GM18870 (cell line): Measurements from ENCODE around the gene TOR3A.
"Not testable (repeated sequence)": the region's sequence is repeated elsewhere in the genome, so short reads cannot be mapped to it uniquely, and the experiment has no call there.

Source experiments
- ATAC-seq: cut with Tn5 transposase; IDR thresholded peaks from one replicate; pipeline ENCODE4 v1.9.1; 2021; ENCODE audit warnings: moderate library complexity; ENCODE audit not compliant: unreplicated experiment

TOR3A gene

DNA sequence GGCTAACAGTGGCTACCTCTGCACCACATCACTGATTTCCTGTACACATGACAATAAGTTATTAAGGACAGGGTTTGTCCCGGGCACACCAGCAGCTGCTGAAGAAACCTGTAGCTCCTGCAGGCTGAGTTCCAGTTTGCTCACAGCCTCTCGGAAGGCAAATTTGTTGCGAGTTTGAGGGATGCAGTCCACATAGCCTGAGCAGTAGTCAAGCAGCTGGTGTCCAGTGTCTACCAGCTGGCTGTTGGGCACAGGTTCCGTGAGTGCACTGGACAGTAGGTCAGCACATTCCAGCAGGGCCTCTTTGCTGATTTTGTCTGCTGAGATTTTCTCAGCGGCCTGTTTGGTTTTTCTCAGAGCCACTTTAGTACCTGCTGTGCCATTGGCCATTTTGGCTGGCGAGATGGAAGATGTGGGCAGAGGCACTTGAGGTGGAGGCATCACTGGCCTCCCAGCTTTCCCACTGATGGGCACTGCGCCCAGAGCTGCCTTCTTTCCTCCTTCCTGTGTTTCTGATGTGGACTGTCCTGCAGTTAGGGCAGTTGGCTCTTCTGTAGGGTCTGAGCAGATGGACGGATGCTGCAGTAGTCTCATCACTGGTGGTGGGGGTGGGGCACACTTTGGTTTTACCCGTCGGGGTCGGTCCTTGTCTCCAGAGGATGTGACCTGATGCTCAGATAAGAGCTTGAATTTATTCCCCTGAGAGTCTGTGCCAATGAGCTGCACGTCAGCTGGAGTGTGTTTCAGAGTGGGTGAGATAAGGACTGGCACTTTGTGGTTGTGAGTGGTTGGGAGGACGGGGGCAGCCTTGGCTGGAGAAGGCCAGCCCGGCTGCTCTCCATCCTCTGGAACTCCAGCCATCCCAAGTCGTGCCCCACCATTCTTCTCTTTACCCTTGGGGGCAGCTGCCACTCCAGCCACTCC is 26.1 kb downstream of the TOR3A start:
- no peak for ATAC-seq

DNA sequence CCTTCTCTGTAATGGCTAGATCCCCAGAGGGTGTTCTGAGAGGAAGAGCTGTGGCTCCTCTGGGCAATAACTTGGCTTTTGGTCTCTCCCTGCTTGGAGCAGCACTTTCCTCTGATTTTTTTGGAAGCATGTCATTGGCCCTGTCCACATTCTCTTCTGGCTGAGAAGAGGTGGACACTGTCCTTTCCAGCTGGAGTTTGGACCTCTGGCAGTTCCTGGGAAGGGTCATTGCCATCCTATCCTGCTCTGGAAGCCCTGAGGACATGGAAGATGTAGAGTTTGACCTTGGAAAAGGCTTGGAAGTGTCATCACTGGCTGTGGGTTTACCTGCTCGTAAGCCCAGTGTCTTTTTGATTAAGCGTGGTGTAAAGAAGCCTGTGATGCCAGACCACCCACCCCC is 26.8 kb downstream of the TOR3A start:
- ATAC-seq, result no peak

DNA sequence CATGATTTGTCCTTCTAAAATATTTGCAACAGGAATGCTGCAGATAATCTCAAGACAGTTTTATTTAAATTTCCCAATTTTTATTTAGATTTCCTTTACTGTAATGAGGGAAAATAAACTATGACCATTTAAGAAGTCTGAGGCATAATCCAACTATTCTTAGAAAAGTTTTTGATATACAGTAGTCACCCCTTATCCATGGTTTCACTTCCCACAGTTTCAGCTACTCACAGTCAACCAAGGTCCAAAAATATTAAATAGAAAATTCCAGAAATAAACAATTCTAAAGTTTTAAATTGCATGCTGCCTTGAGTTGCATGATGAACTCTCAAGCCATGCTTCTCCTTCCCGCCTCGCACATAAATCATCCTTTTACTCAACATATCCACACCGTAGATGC is 33.3 kb downstream of the TOR3A start:
- no peak for ATAC-seq

DNA sequence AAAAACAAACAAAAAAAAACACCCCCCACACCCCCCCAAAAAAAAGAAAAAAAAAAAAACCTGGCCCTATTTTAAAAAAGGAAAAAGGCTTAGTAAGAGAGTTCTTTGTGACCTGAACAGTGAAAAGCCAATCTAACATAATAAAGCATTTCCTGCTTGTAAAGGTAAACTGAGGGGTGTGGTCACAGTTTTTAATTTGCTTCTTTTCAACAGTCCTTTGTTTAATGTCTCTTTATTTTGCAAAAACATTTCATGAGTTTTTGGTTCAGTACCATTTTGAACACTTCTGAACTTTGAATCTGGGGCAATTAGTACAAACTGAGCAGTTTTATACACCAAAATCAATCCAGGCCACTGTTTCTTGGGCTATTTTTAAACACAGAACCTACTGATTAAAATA is 37.6 kb downstream of the TOR3A start:
- ATAC-seq, result no peak

DNA sequence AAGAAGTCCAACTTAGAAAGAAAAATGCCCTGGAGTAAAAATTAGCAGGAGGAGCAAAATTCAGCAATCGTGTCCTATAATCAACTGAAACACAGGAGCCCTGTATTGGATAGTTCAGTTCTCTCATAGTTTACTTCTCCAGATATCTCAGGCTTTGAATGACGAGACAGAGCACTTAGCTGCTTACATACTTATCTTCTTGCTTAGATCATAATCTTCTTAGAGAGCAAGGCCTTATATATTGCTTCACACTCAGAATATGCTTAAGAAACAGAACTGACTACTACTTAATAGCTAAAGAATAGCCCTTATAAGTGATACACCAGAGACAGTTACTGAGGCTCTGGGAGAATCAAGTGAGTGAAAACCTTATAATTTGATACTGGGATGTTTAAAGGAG is 38.9 kb downstream of the TOR3A start:
- ATAC-seq, result no peak

DNA sequence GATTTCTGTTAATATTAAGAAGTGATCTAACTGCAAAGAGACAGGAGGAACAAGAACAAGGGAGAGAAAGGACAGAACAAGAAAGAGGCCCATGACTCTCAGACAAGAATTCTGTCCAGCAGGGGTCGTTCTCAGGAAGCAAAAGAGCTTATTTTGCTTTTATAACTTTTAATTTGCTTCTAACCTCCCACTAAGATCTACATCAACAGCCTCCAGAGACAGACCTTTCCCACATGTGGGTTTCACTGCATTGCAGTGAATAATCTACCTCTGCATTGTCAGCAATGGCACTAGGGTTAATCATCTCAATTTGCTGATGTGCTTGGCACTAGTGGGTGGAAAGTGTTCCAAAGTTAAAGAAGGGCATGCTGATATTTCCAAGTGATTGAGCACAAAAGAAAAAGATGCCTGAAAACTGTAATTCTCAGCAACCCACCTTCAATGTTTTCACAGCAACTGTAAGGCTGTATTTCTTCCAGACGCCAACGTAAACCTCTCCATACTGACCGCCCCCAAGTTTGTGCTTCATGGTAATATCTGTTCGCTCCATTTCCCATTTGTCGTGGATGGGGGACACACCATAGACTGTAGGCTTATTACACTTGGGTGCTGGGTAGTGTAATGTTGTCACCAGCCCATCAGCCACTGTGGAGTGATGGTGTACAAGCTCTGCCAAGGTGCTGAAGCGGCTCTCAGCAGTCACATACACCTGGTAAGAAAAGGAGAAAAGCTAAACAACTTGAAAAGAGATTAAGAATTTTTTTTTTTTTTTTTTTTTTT is 39.5 kb downstream of the TOR3A start:
- no peak for ATAC-seq

DNA sequence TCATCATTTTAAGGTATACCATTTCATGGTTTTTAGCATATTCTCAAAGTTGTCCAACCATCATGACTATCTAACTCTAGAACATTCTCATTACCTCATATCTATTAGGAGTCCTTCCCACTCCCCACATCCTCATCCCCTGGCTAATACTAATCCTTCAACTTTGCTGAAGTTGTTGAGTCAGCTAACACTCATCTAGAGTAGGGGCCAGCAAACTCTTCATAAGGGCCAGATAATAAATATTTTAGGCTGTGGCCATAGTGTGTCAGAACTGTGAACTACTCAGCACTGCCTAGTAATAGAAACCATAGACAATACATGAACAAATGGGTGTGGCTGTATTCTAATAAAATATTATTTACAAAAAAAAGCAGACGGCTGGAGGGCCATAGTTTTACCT is 43.0 kb downstream of the TOR3A start:
- no peak for ATAC-seq

DNA sequence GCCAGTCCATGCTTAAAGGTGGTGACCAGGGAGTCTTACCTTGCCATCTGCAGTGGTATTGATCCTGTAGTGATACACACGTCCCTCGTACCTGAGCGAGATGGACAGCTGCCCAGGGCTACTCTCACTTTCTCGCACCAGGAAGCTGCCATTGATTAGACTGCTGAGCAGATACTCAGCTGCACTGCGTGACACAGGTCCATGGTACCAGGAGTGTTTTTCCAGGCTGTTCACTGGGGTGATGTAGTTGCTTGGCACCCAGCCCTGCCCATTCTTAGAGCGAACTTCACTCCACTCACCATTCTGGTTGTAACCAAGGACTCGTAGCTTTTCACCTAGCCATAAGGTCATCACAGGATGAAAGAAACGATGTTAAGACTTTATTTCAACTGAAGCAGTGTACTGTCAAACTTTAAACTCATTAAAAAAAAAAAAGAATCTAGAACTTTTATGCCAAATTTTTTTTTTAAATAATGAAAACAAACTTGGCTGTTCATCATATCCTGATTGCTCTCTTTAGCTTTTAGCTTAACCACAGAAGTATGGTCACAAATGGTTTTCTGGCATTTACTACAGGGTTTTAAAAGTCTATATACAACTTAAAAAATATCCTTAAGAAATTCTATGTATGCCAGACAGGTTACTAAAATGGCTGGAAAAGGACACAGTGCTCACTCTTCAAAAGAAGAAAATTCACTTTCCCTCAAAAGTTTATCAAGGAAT is 44.6 kb downstream of the TOR3A start:
- no peak for ATAC-seq

DNA sequence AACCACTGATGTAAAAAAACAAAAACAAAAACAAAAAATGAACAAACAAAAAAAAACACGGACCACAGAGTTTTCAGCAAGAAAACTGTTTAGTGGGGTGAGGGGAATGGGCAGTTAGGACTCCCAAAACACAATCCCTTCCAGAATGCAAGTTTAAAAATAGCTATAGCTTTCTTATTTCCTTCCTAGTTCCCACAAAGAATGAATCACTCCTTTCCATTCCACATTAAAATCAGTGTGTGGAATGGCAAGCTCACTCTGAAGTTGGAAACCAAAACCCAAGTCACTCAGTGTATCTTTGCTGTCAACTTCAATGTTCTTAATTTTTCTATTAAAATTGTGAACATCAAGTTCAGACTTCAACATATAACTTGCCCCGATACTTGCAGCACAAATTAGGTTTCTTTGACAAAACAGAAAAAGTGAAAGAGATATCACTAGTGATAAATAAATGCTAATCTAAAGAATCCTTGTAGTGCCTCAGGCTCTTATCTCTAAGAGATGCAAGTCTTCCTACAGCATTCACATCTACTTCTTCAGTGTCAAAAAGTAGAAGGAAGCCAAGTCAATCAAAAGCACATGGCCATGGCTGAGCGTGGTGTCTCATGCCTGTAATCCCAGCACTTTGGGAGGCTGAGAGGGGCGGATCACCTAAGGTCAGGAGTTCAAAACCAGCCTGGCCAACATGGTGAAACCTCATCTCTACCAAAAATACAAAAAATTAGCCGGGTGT is 45.5 kb downstream of the TOR3A start:
- ATAC-seq, result no peak

DNA sequence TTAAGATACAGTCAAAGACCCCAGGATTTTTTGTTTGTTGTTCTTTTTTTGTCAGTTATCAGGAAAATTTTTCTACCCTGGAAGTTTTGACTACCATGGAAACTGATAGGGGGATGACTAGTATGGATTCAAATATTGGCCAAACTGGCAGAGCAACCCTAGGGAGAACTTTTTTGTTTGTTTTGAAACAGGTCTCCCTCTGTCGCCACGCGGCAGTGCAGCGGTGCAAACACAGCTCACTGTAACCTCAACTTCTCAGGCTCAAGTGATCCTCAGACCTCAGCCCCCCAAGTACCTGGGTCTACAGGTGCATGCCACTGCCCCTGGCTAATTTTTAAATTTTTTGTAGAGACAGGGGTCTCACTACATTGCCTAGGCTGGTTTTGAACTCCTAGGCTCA is 46.6 kb downstream of the TOR3A start:
- no peak for ATAC-seq

DNA sequence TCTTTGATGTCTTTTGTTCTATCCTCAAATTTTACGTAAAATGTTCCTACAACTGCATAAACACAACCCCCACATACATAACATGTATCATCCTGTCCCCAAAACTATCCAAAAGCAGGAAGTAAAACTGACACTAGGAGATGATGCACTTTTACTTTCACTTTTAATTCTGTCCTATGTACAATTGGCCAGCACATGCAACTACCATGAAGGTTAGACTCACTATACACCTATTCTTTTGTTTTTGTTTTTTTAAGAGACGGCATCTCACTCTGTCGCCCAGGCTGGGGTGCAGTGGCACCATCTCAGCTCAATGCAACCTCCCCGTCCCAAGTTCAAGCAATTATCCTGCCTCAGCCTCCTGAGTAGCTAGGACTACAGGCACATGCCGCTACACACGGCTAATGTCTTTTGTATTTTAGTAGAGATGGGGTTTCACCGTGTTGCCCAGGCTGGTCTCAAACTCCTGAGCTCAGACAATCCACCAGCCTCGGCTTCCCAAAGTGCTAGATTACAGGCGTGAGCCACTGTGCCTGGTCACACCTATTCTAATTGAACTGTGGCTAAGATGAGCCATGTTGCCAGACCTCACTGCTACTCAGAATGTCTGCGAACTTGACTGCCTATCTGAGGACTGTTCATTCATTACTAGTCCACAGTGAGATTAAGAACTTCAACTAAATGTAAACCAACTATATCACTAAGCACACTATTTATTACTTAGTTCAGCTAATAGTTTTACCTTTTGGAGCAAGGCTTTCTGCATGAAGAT is 48.0 kb downstream of the TOR3A start:
- peak; percentile 99 for ATAC-seq

DNA sequence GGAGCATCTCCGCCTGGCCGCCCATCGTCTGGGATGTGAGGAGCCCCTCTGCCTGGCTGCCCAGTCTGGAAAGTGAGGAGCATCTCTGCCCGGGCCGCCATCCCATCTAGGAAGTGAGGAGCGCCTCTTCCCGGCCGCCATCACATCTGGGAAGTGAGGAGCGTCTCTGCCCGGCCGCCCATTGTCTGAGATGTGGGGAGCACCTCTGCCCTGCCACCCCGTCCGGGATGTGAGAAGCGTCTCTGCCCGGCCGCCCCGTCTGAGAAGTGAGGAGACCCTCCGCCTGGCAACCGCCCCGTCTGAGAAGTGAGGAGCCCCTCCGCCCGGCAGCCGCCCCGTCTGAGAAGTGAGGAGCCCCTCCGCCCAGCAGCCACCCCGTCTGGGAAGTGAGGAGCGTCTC is 53.3 kb downstream of the TOR3A start:
- not testable (repeated sequence) for ATAC-seq

DNA sequence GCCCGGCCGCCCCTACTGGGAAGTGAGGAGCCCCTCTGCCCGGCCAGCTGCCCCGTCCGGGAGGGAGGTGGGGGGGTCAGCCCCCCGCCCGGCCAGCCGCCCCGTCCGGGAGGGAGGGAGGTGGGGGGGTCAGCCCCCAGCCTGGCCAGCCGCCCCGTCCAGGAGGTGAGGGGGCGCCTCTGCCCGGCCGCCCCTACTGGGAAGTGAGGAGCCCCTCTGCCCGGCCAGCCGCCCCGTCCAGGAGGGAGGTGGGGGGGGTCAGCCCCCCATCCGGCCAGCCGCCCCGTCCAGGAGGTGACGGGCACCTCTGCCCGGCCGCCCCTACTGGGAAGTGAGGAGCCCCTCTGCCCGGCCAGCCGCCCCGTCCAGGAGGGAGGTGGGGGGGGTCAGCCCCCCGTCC is 53.8 kb downstream of the TOR3A start:
- ATAC-seq, result not testable (repeated sequence)

DNA sequence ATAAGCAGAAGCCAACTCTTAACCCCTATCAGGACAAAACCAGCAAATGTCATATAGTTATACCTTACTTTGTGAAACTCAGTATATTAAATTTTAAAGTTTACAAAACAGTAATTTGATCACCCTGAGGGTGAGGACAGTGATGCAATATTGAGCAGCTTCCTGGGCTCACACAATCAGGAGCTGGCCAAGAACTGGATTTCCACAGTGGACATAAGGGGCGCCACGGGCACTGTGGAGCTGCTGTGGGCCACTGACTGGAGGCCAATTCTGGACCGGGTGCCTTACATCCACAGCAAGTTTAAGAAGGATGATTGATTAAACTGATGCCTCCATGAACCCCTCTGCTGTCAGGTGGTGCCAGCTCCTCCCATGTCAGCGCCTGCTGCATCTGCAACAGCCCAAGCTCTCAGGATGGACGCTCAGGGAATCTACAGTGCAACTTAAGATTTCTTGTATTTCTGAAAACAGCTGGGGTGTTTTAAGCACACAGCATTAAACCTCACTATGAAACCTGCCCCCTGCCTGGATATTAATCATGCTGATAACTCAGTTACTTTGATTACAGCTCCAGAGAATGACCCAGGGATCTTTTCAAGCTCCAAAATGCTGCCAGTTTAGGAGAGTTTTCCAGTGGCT is 55.9 kb downstream of the TOR3A start:
- no peak for ATAC-seq

DNA sequence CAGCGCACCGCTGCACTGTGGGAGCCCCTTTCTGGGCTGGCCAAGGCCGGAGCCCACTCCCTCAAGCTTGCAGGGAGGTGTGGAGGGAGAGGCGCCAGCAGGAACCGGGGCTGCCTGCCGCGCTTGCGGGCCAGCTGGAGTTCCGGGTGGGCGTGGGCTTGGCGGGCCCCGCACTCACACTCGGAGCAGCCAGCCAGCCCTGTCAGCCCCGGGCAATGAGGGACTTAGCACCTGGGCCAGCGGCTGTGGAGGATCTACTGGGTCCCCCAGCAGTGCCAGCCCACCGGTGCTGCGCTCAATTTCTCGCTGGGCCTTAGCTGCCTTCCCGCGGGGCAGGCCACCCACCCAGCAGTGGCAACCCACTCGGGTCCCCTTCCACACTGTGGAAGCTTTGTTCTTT is 56.9 kb downstream of the TOR3A start:
- not testable (repeated sequence) for ATAC-seq

DNA sequence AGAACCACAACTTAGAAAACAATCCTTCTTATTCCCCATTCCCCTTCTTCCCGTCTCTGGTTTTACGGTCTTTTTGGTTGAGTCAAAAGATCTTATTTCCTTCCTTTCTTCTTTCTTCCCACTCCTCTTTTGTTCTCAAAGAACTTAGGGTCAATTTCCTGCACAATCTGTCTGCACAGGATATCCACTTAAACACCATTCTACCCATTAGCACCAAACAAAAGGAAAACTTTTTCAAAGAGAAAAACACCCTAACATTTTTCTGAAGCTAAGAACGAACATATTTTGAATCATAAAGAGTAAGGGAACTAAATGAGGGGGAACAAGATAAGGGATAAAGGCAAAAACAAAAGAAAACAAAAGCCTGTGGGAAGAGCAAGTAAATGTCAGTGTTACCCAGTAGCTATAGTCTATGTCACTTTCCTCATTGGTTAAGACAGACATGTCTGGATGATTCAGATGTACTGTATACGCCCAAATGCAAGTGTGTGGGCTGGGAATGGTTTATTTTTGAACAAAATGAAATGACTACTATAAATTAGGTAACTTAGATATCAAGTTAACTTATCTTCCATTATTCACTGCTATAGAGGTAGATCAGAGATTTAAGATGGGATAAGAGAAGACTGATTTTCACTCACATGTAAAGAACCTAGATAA is 59.9 kb downstream of the TOR3A start:
- ATAC-seq, result no peak

DNA sequence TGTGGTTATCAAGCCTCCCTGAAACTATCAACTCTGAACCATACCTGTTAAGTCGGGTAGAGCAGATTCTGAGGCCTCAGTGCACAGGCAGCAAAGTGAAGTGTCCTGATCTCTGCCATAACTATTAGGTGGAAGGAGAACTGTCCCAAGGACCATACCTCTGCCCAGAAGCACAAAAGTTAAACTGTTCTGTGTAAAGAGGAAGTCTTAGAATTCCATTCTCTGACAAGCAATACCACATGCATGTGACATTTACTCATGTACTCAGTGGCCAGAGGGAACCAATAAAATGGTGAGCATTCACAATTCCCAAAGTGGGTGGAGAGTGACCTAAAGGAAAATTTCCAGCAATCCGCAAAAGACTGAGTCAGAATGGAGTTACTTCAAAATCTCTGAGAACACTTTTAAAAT is 61.0 kb downstream of the TOR3A start:
- no peak for ATAC-seq

DNA sequence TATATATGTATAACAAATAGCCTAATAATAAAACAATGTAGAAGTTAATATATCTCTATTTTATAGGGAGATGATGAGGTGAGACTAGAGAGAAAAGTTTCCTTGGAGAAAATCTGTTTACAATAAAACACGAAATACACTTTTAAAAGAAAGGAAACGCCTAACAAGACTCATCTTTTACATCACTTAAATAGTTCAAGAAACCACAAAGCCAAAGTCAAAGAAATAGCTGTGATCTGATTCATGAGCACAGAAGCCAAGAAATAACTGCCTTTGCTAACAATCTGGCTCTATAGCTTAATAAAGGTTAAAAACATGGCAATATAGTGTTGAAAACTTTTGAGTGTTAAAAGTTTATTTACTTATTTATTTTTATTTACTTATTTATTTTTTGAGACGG is 61.5 kb downstream of the TOR3A start:
- ATAC-seq, result no peak

DNA sequence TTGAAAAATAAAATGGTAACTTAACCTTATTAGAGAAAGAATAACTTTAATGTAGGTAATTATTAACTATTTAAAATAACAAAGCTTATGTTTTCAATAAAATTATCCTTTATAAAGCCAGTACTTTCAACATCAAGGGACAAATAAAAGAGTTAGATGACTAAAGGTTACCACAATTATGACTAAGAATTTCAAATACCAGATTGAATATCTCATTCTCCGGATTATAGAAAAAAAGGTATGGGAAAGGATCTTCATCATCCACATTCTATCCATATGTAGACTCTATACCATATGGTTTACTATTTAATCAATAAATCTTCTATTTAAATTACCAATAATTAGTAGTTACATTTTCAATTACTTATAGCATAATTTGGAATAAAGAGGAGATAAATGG is 62.8 kb downstream of the TOR3A start:
- no peak for ATAC-seq
